ENCODE data around the gene NRN1L. TPM values are rescaled to one million over a fixed set of nuclear protein-coding genes. Genes with fewer than 3 reads are reported as not detected.
"Not testable (repeated sequence)": the region's sequence is repeated elsewhere in the genome, so short reads cannot be mapped to it uniquely, and the experiment has no call there.

NRN1L gene
- total RNA-seq, 1 donor from 2014 or later: not detected

DNA sequence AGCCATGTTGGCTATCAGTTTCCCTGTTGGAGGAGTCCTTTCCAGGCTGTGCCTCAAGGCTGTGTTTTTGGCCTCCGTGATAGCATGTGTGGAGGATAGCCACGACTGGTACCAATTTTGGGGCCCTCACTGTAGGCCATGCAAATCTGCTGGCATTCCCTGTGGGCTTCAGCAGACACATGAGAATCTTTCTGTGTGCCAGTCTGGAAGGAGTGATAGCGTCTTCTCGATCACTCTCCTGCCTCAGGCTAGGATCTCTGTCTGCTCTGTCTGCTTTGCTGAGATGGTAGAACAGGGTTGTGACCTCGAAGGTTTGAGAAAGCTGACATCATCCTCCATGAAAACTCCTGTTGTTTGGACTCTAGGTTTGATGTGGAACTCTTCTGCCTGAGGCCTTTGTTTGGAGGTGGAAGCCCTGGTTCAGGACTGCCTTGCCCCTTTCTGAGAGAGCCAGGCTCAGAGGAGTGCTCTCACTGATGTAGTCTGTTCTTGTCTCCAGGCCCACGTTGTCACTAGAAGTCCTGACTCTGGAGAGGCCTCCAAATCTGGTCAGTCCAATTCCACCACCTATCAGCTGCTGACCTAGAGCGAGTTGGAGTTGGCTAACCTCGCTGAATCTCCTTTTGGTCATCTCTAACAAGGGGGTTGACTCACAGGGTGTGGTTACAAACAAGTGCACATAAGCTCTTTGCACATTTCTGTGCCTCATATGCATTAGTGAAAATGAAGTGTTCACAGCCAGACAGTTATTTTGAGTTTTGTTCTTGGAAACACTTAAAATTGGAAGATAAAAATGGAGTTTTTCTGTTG lies 23.9 kb upstream of the NRN1L start:
- no peak for DNase-seq (ENCODE audit: low spot score)

DNA sequence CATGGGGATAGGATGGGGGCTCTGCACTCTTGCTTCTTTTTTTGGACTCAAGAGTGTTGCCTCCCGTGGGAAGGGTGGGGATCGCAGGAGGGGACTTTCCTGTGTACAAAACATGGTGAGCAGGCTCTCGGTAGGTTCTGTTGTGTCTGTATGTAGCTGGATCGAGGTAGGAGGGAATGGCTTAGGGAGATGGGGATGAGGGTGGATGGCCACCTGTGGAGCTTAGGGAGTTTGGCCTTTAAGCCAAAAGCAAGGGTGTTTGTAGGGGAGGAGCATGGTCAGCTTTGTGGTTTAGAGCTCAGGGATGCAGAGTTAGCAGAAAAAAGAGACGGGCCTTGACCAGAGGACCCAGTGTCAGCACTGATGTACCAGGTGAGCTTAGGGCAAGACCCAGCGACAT lies 22.8 kb upstream of the NRN1L start:
- DNase-seq (ENCODE audit: low spot score): no peak

DNA sequence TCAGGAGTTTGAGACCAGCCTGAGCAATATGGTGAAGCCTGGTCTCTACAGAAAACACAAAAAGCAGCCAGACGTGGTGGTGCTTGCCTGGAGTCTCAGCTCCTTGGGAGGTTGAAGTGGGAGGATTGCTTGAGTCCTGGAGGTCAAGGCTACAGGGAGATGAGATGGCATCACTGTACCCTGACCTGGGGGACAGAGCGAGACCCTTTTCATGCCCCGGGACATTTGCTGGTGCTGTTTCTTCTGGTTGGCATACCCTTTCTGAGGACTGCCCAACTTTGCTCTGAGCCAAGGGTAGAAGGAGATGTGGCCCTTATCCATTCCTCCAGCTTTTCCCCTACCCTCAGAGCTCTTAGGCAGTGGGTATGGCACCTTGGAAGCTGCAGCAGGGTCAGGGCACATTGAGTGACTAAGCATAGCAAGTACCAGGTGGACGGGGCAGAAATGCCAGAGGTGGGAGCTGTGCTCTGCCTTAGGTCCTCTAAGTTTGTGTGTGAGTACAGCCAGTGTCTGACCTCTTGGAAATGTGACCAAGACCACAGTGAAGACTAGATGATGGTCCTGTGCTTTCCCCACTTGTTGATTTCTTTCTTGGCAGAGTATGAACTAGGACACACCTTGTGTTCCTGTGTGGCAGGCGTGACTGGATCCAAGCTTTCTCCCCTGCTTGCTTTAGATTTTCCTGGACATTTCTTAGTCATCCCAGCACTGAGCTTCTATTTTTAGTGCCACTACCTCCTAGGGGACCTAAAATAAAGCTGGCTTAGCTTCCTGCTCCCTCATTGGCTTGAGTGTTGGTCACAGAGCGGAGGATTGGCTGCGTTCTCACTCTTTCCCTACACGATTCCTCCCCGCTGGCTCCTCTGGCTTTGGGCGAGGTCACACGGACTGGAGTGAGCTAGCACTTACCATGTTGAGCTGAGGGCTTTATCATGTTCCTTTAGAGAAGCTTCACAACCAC lies 21.8 kb upstream of the NRN1L start:
- no peak for DNase-seq (ENCODE audit: low spot score)

DNA sequence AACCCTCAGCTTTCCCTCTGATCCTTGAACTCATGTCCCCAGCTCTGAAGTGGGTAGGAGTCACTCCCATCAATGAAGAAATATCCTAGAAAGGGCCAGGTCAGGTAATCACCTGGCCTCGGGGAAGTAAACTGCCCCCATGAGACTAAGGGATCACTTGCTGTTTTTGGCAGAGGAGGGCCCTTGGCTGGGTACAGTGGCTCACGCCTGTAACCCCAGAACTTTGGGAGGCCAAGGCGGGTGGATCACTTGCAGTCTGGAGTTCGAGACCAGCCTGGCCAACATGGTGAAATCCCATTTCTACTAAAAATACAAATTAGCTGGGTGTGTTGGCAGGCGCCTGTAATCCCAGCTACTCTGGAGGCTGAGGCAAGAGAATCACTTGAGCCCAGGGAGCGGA lies 20.6 kb upstream of the NRN1L start:
- not testable (repeated sequence) for DNase-seq (ENCODE audit: low spot score)

DNA sequence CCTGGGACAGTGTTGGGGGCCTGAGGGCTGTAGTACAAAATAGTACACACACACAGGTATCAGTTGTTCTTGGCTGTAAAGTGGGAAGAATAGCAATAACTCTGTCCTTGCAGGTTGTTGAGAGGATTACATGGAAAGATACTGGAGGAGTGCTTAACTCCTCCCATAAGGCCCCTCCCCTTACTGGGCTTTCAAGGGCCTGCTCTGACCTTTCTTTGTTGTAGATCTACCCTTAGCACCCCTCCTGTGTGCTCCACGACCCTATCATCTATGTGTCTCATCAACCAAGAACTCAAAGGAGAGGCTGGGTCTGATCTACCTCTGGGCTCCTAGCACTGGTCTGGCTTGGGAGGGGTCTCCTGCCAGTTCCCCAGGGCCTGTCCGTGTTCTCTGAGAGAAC lies 20.1 kb upstream of the NRN1L start:
- no peak for DNase-seq (ENCODE audit: low spot score)

DNA sequence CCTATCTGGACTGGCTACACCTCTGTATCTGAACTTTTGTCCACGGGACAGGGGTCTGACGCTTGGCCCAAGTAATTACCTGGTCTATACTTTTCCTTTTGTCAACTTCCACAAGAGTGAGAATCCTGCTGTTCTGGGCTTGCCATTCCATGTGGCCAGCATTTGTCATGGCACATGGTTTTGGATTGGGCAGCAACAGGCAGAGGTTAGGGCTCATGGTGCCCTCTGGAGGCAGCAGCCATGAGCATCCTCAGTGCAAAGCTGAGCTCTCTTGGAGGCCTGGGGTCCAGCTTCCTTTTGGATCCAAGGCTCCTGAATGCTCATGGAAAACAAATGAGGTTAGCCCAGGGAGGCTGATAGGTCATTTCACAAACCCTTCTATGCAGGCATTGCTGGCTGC lies 19.4 kb upstream of the NRN1L start:
- no peak for DNase-seq (ENCODE audit: low spot score)

DNA sequence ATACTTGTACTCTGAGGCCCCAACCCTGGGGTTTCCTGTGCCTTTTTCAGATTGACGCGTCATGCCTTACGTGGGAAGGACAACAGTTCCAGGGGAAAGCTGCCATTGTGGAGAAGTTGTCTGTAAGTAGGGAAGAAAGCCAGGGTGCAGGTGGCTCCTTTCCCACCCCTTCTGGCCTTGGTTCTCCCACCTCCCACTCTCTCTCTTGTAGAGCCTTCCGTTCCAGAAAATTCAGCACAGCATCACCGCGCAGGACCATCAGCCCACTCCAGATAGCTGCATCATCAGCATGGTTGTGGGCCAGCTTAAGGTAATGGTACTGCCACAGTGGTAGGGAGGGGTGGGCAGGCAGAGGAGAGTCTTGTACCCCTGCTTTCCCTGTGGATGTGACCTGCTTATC lies 16.4 kb upstream of the NRN1L start:
- no peak for DNase-seq (ENCODE audit: low spot score)

DNA sequence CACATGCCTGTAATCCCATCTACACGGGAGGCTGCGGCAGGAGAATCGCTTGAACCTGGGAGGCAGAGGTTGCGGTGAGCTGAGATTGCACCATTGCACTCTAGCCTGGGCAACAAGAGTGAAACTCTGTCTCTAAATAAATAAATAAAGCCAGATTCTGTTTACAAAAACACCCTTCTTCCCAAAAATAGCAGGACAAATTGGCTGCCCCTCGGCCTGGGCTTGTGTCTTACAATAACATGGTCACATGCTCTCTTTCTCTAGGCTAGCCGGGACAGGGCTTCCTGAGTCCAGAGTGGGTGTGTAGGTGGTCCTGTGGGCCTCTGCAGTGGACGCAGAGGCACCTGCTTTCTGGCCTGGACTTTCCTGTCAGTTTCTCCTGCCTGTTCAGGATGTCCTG lies 15.0 kb upstream of the NRN1L start:
- no peak for DNase-seq (ENCODE audit: low spot score)

DNA sequence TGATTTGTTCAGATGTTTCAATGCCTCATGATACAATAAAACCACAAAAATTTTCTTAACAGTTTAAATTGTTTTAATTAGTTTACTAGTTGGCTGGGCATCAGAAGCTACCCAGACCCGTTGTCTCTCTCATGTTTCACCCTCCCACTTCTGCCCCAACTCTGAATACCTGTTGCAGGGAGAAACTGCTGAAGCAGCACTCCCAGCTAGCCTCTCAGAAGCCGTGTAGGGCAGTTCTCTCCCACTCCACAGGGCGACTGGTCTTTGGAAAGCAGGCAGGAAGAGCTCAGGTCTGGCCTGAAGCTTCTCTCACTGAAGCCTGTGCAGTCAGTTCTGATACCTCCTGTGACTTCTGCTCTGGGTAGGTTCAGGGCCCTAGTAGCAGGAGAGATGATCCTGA lies 13.4 kb upstream of the NRN1L start:
- no peak for DNase-seq (ENCODE audit: low spot score)

DNA sequence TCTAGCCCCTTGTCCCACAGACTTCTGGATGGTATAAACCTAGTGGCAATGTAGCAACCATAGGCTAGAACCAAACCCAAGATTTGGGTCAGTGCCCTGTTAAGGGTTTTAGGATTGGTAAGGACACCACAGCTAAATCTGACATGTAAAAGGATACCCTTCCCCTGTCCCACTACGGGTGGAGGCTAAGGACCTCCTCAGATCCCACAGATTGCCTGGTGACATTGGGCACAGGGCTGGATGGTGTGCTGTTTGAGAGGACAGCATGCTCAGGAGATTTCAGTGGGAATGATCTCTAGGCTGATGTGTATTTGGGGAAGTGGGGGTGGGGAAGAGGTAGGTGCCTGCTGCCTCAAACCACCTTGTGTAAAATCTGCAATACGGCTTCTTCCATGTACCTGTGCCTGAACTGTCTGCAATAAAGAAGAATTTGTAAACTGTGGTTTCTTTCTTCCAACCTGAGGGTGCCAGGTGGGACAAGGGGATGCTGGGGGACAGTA lies 12.5 kb upstream of the NRN1L start:
- no peak for DNase-seq (ENCODE audit: low spot score)

DNA sequence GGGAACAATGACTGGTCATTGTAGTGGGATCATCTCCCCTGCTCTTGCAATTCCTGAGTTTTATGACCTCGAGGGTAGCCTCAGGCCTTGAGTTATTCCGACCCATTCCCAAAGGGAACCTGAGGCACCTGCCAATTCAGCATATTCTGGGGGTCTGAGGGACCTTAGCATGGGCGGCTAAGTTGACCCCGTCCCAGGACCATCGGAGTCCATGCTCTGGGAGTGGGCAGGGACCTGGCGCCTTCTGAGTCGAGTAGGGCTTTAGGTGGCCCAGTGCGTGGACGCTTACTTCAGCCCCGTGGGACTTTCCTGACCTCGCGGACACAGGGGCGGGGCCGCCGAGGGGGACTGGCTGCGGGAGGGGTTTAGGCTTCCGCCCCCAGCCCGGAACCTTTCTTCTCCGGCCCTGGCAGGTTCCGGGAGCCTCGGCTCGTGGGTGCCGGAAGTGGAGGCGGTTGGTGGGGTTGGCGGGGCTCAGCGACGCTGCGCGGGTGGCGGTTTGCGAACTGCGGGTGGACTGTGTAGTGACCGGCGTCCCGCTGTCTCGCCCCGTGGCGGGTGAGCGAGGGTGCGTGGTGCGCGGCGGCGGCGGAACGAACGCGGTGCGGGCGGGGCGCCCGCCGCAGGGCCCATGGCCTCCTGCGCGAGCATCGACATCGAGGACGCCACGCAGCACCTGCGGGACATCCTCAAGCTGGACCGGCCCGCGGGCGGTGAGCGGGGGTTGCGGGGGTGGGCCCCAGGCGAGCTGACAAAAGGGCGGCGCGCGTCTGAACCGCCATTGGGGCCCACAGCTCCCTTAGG lies 11.9 kb upstream of the NRN1L start, which contains the start of gene EDC4:
TSS of gene EDC4 (plus strand) at position 422 of the 804 bp plus-strand sequence. CDS start at position 632, 210 bp downstream.
- DNase-seq (ENCODE audit: low spot score): peak; percentile 97

DNA sequence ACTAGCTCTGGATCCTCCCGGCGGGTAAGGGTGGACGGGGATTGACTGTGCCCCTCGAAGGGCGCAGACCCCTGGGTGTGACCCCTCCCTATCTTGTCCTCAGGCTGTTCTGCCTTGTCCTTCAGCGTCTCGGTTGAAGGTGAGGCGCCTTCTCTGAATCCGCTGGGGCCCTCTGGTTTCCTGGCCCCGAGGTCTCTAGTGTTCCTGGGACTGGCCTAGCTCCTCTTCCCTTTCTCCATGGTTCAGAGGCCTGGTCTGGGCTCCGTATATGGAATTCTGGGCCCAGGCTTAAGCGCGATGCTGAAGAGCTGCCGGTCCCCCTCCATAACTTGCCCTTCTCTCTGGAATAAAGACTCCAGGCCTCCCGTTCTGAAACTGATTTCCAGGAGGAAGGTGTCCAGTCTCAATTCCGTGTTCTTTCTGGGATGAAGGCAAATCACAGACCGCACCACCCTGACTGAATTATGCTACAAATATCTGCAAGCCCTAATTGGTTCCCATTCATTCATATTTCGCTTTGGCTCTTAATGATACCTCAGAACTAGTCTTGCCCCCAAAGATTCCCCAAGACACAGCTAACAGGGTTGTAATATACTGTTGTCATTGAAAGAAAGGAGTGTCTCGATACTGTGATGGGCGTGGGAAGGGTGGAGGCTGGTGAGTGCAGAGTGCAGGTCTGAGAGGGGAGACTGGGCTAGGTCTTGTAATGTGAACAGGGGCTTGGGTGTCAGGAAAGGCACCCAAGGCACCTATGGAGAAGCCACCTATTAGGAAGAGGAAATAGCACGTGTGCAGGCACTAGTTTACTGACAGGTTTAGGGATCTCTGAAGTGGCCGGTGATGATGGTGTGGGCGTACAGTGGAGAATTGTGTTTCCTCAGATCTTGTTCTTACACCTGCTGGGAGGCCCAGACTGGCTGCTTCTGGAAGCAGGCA lies 11.0 kb upstream of the NRN1L start:
- no peak for DNase-seq (ENCODE audit: low spot score)

DNA sequence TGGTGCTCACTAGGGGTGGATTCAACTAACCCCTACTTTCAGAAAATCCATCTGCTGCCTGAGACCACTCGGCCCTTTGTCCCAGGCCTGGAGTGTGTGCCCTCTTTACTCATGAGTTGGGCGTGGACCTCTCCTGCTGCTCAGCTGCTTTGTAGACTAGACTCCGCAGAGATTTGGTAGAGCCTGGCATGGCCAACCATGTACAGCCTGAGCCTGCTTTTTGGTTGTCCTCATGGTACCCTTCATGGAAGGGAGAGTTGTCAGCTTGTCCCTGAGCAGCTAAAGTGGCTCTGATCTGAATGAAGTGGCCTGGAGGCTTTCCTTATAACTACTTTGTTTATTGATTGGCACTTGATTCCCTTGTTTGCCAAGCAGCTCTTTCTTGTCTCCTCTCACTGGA lies 10.3 kb upstream of the NRN1L start:
- no peak for DNase-seq (ENCODE audit: low spot score)

DNA sequence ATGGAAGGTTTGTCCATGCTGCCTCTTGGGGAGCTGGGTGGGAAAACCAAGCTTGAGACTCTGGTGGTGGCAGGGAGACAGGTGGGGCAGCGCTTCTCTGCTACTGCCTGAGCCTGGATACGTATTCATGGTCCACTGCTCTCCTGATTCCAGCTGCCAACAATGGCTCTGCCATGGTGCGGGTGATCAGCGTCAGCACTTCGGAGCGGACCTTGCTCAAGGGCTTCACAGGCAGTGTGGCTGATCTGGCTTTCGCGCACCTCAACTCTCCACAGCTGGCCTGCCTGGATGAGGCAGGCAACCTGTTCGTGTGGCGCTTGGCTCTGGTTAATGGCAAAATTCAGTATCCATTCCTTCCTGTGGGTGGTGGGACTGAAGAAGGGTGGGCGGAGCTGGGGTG lies 7.6 kb upstream of the NRN1L start:
- DNase-seq (ENCODE audit: low spot score): no peak

DNA sequence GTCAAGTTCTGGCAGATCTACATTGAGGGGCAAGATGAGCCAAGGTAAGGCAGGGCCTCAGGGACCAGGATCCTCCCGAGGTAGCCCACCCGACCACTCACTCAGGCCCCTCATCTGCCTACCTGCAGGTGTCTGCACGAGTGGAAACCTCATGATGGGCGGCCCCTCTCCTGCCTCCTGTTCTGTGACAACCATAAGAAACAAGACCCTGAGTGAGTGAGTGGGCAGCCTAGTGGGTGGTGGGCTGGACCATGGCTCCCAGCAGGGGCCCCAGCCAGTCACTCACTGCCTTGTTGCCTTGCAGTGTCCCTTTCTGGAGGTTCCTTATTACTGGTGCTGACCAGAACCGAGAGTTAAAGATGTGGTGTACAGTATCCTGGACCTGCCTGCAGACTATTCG lies 6.5 kb upstream of the NRN1L start:
- no peak for DNase-seq (ENCODE audit: low spot score)

DNA sequence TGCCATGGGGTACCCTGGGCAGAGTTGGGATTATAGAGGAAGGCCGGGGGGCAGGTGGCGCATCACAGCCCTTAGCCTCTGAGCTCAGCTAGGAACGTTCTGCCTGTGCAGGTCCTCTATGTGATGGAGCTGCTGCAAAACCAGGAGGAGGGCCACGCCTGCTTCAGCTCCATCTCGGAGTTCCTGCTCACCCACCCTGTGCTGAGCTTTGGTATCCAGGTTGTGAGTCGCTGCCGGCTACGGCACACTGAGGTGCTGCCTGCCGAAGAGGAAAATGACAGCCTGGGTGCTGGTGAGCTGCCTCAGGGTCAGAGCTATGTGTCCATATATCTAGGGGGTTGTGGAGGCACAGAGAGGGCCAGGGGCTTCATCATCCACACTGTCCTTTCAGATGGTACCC lies 5.8 kb upstream of the NRN1L start:
- DNase-seq (ENCODE audit: low spot score): no peak

DNA sequence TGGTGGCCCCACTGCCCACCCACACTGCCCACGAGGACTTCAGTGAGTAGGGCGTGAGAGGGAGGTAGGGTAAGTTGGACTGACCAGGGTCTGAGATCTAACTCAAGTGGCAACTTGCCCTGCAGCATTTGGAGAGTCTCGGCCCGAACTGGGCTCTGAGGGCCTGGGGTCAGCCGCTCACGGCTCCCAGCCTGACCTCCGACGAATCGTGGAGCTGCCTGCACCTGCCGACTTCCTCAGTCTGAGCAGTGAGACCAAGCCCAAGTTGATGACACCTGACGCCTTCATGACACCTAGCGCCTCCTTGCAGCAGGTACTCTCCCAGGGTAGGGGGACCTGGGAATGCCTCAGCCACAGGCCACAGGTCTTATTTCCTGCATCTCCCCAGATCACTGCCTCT lies 5.2 kb upstream of the NRN1L start:
- no peak for DNase-seq (ENCODE audit: low spot score)

DNA sequence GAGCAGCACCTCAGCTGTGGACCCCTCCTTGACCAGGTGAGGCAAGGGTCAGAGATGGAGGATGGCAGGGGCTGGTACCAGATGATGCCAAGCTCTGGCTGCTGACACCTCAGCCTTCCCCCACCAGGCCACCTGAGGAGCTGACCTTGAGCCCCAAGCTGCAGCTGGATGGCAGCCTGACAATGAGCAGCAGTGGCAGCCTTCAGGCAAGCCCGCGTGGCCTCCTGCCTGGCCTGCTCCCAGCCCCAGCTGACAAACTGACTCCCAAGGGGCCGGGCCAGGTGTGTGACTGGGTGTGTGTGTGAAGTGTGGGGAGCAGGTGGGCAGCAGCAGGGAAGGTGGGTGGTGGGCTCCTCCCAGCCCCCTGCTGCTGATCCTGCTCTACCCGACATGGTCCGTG lies 4.7 kb upstream of the NRN1L start:
- no peak for DNase-seq (ENCODE audit: low spot score)

DNA sequence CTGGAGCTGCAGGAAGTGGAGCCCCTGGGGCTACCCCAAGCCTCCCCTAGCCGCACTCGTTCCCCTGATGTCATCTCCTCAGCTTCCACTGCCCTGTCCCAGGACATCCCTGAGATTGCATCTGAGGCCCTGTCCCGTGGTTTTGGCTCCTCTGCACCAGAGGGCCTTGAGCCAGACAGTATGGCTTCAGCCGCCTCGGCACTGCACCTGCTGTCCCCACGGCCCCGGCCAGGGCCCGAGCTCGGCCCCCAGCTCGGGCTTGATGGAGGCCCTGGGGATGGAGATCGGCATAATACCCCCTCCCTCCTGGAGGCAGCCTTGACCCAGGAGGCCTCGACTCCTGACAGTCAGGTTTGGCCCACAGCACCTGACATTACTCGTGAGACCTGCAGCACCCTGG lies 4.1 kb upstream of the NRN1L start:
- no peak for DNase-seq (ENCODE audit: low spot score)

DNA sequence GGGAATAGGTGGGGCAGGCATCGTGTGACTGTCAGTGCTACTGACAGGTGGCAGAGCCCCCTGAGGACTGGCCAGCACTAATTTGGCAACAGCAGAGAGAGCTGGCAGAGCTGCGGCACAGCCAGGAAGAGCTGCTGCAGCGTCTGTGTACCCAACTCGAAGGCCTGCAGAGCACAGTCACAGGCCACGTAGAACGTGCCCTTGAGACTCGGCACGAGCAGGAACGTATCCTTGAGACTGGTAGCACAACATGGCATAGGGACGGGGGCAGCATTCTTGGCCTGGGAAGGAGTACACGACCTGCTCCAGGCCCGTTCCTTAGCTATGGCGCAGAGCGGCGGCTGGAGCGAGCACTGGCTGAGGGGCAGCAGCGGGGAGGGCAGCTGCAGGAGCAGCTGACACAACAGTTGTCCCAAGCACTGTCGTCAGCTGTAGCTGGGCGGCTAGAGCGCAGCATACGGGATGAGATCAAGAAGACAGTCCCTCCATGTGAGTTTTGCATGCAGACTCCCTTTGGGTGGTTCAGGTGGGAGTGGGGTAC lies 3.0 kb upstream of the NRN1L start:
- DNase-seq (ENCODE audit: low spot score): no peak

Data from mesenteric fat pad (tissue), 1 donor.